ELR (cell line): ENCODE results near the gene OR4C6.
A peak's percentile ranks its signal among the peaks of the same experiment; 100 is the strongest.

Source experiments
- DNase-seq: peaks from one replicate; pipeline ENCODE4 v3.0.0-alpha.2; 2015; ENCODE audit warnings: low read depth

The OR4C6 gene

DNA sequence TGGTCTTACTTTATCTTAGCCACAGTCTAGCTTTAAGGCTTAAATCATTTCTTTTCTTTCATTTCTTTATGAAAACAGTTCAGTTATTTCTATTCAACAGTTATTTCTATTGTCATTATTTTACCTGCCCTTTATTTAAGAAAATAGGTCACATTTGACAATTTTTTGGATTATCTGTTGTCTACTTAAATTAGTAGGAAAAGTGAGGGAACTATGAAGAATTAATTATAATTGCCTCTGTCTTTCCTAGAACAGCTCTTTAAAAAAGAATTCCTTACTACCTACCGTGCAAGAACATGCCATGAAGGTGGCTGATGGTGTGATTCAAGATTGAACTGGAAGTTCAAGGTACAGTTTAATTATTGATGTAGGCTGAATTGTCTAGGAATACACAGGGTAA lies at the start of gene OR4C6:
Gene OR4C6 (plus strand): TSS at position 301 of the 400 bp plus-strand sequence. CDS start 2,966 bp downstream, outside the sequence.
- DNase-seq: no peak

GRCh38 chr11:55624531-55624930 lies 37.5 kb upstream of the OR4C6 start:
- DNase-seq: no peak

DNA sequence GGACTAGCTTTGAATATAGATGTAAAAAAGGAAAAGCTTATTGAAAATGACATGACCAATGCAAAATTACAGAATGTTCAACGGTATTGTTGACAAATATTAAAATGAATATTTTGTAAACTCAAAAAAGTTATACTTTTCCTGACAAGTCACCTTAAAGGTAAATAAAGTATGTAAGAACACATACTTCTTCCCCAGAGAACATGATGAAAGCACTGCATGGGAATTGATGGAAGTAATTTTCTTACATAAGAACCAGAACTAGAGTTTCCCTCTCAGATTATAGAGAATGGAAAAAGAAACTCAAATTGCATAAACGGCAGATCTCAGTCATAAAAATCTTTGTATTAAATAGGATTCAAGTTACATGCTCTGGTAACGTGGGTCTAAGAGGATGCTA lies 27.2 kb upstream of the OR4C6 start, which contains the start of gene OR4P4:
Gene OR4P4 (plus strand): TSS at position 301 of the 400 bp plus-strand sequence.
- DNase-seq: no peak

GRCh38 chr11:55648027-55648426 lies 14.0 kb upstream of the OR4C6 start, which contains the start of gene OR4S2:
Gene OR4S2, plus strand, starts transcription at chr11:55648327. Its CDS starts 2,577 bp downstream, at chr11:55650904.
- DNase-seq: no peak

GRCh38 chr11:55652560-55652959 lies 9.4 kb upstream of the OR4C6 start:
- no peak for DNase-seq

- no peak for DNase-seq
Observed at GRCh38 chr11:55655096-55655495, 6.9 kb upstream of the OR4C6 start.

DNA sequence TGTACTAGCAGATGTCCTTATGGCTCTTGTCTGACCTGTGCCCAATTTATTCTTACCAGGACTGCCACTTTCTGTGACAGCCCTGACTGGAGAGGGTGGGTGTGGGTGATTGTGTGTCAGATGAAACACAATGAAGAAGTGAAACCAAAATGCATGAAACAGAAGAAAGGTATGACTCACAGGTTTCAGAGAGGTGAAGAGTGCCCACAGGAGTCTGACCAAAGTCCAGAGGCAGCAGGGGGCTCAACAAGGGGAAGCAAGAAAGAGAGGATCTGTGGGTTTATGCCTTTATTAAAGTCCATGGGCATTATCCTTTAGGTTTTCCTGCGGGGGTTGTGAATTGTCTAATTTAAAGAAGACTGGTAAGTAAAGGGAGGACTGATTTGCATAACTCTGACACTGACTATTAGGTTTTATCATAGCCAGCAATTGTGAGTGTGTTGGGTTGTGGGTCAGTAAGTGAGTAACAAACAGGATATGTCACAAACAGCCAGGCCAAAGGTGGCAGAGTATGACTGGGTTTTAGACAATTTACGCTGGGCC lies 3.9 kb upstream of the OR4C6 start:
- DNase-seq: no peak

- no peak for DNase-seq
Observed at GRCh38 chr11:55658608-55659007, 3.4 kb upstream of the OR4C6 start.

DNA sequence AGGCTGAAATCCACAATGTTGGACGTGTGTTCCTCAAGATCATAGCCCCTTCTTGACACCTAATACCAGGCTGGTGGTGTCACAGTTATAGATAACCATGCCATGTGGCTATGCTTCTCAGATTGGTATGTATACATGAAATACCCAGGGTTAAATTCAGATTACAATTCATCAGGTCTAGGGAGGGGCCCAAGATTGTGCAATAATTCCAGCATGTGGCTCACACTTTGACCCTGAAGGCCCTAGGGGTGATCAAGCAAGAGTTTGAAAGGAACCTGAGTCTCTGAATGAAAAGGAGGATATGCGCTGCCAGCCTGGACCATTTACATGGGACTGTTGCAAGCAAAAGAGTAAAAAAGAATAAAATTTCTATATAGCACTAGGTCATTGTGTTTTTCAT lies 7.4 kb downstream of the OR4C6 start:
- DNase-seq: no peak

DNA sequence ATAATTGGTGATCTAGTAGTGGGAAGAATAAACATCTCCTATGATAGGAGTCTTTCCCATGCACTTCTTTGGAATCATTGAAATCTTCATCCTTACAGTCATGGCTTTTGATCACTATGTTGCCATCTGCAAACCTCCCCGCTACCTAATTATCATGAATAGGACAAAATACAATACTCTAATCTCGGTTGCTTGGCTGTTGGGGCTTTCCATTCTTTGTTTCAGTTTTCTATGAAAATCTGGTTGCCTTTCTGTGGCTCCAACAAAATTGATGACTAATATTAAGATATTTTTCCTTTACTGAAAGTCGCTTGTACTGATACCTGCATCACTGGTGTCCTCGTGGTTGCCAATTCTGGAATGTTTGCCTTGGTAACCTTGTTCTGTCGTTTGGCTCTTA lies 11.9 kb downstream of the OR4C6 start:
- DNase-seq: no peak

DNA sequence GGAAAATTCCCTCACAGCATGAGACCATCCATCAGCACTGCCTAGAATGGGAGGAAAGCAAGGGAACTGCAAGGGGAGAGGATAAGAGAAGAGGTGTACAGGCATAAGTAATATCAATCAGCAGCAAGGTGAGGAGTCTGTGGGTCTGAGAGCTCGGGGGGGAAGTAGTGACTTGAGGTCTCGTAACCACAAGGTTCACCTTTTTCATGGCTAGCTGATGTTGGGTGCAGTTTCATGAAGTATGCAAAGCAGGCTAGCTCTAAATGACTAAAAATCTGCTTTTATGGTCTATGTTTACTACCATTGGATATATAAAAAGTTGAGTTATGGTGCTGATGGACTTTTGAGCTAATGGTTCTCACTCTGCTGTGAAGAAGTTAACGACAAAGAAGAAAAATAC lies 35.8 kb downstream of the OR4C6 start:
- no peak for DNase-seq

DNA sequence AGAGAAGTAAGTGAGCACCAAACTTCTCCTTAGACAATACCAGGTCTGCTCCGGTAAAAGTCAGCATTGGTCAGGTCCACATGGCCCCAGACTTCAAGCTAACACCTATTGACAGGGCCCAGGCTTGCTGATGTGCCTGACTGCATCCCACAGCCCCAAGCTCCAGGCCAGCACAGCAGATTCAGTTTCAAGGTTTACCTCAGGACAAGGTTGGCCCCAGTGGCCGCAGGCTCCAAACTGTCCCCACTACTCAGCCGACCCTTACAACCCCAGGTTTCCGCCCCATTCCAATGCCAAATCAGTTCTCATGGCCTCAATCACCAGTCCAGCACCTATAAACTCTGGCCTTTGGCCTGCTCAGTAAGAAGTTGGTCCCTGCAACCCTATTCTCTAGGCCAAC lies 39.4 kb downstream of the OR4C6 start:
- DNase-seq: no peak

DNA sequence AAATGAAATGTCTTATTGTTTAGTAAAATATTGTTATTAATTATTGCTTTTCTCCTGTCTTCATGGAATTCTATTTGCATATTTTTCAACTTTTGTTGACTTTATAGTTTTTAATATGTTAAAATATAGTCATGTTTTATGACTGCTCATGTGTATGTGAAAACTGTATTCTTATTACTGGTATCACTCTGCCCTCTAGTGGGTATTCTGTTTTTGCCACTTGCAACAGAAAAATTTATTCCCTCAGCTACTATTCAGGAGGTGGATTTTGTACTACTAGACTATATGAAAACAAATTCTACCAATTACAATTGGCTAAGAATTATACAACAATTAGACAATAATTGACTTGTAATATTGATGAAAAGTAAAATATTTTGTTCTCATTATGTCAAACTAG lies 45.0 kb downstream of the OR4C6 start:
- peak; percentile 43 for DNase-seq

DNA sequence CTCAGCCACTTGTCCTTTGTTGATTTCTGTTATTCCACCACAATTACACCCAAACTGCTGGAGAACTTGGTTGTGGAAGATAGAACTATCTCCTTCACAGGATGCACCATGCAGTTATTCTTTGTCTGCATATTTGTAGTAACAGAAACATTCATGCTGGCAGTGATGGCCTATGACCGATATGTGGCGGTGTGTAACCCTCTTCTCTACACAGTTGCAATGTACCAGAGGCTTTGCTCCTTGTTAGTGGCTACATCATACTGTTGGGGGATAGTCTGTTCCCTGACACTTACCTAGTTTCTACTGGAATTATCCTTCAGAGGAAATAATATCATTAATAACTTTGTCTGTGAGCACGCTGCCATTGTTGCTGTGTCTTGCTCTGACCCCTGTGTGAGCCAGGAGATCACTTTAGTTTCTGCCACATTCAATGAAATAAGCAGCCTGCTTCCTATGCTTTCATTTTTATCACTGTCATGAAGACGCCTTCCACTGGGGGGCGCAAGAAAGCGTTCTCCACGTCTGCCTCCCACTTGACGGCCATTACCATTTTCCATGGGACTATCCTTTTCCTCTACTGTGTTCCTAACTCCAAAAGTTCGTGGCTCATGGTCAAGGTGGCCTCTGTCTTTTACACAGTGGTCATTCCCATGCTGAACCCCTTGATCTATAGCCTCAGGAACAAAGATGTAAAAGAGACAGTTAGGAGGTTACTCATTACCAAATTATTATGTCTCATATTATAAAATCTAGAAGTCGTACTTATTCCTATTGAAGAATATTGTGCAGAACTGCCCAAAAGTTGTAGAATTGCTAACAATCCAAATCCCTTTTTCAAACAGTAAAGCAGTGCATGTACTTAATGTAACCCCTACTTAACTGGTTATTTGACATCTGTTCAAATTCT lies 53.2 kb downstream of the OR4C6 start:
- peak; percentile 0 for DNase-seq
